HG03432 (cell line): Measurements from ENCODE around the gene GNA12.

ENCODE experiments used
- ATAC-seq: cut with Tn5 transposase; IDR thresholded peaks from one replicate; pipeline ENCODE4 v1.9.1; 2021; ENCODE audit warnings: mild to moderate bottlenecking, moderate library complexity; ENCODE audit not compliant: unreplicated experiment

Gene GNA12

DNA sequence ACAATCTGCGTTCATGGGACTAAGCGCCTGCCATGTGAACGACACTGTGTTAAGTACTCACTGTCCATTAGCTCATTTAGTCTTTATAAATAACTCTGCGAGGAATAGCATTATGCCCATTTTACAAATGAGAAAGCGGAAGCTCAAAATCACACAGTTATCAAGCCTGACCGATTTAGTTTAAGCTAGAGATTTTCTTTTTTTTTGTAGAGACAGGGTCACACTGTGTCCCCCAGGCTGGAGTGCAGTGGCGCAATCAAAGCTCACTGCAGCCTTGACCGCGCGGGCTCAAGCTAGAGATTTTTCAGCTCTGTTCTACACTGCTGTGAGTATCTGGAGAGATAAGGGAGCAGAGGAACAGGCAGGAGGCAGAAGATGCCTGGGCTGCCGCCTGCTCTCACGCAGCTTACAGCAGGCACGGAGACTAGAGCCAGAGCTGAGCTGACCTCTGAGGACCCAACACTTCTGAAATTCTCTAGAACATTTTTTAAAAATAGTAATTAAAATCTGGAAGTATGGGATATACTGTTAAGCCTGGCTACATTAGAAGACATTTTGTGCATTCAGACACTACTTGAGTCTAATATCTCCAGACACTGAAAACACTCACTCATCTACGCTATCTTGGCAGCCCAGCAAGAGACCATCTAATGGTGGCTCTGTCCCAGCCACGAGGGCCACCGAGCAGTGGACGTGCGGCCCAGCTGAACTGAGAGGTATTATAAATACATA lies 38.7 kb downstream of the GNA12 start:
- ATAC-seq: no peak

DNA sequence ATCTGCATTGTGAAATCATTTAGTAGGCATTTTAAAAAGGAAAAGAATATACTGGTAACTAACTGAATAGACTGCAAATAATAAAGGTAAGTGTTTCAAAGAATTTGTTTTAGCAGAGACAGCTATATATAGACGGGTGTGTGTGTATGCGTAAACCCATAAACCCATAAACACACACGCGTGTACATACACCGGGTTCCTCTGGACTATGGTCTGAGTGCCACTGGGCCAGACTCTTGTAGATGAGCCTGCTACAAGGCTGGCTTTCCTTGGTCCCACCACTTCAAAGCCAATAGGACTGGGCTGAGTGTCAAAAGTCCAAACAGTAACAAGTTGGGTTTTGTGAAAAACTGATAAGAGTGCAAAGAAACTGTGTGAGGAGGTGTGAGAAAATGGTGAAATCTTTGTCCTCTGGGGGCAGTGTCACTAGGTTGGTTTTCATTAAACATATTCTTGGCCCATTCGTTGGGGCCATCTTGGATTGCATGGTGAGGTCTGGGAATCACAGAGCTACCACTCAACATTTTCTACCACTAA lies 39.8 kb downstream of the GNA12 start:
- no peak for ATAC-seq

DNA sequence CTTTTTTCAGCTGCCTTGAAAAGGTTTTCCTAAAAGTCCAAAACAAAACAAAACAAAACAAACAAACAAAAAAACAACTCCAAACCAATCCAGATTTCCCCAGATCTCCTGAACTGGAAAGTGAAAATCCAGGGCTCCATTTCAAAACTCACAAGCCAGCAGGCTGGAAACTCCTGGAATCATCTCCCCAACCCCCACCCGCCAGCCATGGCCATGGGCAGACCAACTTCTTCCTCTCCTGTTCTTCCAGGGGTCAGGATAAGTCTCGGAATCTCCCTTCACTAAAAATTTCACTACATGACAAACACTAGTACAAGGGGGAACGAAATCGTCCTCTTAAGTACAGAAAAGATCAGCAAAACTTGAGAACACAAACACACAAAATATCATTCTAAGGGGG lies 40.4 kb downstream of the GNA12 start:
- no peak for ATAC-seq

DNA sequence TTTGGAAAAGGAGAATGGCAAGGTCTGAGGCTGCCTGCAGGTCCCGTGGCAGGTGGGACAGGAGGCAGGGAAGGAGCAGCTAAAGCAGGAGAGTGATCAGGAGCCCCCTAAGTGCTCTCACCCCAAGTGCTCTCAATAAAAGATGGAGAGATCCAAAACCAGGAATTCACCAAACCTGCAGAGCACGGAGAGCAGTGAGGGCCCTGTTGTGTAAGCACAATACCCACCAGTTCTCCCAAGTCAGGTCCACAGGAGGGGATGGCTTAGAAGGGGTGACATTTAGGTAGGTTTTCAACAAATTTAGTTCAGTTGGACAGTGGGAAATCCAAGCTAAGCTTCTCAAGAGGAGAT lies 40.8 kb downstream of the GNA12 start:
- ATAC-seq: no peak

DNA sequence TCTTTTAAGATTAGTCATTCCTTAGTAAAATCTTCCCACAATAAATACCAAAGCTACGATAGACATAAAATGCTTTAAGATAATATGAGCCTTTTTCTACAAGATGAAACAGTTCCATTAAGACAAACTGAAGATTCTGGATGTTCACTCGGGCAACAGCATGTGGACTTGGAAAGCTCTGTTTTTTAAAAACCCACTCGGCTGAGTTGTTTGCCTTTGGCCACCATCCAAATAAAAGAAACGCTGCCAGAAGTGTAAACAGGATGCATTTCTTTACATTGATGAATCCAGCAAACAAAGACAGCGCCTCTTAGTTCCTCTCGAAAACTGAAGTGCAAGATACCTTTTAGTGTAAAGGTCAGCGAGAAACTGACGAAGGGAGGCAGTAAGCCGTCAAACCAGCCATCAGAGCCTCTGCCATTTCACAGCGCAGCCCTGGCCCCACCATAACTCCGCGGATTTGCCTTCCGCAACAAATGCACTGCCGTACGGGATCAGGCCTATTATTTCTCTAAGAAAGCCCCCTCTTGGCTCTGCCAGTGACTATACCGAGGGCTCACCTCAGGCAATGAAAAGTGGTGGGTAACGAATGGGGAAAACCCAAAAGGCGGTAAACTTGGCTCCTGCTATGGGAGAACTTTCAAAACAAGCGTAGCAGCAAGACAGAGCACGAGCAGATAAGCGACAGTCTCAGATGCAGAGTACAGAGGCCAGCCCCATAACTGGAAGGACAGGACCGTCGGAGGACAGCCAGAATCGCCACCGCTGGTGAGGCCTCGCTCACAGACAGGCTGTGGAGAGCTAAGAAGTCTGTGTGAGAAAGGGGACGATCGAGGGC lies 41.4 kb downstream of the GNA12 start:
- no peak for ATAC-seq

DNA sequence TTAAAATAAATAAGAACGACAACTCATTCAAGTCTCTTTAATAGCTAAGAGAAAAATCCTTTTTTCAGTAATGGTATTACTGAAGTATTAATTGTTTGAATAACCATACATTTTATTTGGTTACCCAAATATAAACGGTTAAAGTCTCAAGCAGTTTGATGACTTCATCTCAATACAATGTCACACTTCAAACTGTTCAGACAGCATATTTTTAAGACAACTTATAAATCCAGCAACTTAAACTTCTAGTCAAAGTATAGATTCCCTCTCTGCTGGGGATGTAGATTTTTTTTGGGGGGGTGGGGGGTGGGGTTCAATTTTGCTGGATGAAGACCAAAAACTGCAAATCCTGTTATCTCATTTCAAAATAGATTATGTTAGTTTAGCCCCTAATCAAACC lies 42.0 kb downstream of the GNA12 start:
- no peak for ATAC-seq

DNA sequence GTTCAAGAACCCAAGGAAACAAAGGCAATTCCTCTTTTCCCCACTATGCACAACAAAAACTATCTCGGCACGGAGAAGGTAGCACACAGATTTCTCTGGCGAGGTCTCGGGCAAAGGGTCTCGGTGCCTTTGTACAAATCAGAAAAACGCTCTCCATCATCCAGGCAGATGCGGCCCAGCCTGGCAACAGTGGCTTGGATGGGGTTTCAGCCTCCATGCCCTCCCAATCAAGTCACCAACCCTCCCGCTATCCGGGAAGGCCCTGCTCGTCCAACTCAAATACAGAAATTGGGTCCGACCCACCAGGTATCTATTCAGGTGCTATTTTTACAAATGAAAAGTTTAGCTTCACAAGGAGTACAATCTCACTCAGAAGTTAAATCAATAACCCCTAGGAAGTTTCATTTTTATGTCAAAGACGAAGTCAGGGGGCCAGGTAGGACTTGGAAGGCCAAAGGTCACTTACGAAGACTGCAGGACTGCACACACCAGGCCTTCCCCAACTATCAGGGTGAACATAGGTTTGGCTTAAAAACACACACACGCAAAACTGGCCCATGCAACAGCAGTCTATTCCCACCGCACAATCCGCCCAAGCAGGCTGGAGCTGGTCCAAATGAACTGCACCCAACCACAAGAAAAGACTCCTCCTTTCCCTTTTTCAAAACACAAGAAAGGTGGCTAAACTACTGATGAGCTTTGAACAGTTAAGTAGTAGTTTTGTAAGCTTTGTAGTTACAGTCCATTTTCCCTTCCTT lies 43.0 kb downstream of the GNA12 start:
- ATAC-seq: no peak

DNA sequence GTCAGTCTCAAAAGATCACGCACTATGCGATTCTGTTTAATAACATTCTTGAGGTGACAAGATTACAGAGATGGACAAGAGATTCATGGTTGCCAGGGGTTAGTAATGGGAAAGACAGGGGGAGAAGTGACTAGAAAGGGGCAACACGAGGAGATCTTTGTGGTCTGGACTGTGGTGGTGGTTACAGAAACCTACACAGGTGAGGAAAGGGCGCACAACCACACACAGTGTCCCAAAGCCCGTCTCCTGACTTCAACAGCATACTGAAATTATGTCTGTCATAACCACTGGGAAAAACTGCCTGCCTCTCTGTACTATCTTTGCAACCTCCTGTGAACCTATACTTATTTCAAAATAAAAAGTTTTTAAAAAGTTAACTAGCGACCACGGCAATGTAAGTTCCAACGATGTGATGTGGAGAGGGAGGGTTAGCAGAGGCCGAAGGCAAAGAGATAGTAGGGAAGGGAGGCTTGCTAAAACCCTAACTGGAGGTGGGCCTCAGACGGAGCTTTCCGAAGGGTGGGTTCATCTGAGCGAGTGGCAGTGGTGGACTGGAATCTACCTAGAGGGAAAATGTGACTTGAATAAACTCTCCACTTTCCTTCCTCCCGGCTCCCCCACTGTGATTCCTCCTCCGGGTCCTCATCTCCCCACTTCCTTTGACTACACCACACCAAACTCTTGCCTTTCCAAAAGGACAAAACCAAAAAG lies 43.7 kb downstream of the GNA12 start:
- no peak for ATAC-seq

DNA sequence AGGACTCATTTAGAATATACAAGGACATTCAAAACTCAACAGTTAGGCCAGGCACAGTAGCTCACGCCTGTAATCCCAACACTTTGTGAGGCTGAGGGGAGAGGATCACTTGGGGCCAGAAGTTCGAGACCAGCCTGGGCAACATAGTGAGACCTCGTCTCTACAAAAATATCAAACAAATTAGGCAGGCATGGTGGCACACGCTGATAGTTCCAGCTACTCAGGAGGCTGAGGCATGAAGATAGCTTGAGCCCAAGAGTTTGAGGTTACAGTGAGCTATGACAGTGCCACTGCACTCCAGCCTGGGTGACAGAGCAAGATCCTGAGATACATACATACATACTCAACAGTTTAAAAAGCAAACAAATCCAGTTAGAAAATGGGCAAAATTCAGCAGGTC lies 44.9 kb downstream of the GNA12 start:
- no peak for ATAC-seq

DNA sequence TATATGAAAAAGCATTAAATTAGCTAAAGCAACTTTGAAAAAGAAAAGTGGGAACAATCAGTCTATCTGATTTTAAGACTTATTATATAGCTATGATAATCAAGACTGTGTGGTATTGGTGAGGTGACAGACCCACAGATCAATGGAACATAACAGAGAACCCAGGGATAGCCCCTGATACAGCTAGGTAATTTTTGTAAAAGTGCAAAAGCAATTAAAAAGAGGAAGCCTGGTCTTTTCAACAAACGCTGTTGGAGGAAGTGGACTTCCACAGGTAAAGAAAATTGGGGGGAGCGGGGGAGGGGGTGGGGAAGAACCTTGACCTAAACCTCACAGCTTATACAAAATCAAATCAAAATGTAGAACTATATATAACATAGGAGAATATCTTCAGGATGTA lies 45.4 kb downstream of the GNA12 start:
- no peak for ATAC-seq

DNA sequence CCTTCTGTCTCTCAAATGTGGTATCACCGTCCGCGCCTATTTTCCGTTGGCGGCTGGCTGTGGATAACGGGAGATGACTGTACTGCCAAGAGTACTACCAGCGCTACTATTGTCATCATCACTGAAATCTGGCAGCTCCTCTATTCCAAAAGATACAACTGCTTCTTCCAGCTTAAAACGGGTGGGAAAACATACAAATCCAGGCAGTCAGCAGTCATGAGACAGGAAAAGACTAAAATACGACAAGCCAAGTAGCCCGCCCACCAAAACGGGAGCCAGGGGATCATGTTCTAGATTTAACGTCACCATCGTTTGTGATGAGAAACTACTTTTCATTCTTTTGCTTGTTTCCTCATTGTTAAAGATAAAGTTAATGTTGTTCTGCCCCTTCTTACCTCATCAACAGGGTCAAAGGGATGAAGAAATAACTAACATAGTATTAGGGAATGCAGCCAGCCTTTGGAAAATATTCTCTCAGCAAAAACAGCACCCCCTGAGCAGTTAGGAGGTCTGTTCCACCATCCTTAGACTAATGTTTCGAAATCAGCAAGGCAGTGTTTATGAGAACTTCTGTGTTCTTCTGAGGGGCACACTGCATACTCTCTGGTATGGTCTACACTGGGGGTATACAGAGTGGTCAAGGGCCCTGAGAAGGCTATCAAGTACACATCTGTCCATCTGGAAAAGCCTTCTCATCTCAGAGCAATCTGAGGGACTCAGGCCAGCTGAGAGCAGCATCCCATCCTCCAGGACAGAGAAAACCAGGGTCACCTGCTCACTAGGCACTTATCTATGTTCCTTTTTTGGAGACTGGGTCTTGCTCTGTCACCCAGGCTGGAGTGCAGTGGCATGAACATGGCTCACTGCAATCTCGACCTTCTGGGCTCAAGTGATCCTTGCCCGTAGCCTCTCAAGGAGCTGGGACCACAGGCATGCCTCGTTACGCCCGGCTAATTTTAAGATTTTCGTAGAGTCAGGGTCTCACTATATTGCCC lies 47.5 kb downstream of the GNA12 start:
- ATAC-seq: no peak

DNA sequence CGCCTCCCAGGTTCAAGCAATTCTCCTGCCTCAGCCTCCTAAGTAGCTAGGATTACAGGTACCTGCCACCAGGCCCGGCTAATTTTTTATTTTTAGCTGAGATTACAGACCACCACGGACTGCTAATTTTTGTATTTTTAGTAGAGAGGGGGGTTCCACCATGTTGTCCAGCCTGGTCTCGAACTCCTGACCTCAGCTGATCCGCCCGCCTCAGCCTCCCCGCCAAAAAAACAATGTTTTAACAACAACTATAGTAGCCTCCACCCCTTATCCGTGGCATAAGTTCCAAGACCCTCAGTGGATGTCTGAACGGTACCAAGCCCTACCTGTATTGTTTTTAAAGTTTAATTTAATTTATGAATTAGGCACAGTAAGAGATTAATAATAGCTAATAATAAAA lies 48.2 kb downstream of the GNA12 start:
- no peak for ATAC-seq

DNA sequence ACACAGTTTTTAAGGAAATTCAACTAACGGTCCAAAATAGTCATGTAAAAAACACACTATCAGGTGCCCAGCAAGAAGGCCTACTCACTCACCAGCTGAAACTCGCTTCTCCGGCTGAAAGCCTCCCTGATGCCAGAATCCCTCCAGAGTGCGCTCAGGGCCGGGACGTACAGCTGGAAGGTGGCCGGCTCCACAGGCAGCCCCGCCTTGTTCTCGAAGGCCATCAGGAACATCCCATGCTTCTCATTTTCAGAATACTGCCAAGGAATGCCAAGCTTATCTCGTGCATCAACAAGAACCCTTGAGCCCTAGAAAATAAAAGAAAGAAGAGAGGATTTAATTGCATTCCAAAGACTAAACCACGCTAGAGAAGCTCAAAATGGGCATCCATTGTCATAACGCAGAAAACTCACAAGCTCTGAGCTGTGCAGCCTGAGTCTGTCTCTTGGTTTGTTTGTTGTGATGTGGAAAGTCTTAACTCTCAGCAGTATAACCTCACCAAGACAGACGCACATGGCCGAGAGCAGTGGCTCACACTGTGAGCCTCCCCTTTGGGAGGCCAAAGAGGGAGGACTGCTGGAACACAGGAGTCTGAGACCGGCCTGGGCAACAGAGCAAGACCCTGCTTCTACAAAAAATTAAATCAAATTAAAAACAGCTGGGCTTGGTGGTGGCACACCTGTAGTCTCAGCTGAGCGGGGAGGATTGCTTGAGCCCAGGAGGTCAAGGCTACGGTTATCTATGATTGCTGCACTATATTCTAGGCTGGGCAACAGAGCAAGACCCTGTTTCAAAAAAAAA lies 49.1 kb downstream of the GNA12 start:
- no peak for ATAC-seq

DNA sequence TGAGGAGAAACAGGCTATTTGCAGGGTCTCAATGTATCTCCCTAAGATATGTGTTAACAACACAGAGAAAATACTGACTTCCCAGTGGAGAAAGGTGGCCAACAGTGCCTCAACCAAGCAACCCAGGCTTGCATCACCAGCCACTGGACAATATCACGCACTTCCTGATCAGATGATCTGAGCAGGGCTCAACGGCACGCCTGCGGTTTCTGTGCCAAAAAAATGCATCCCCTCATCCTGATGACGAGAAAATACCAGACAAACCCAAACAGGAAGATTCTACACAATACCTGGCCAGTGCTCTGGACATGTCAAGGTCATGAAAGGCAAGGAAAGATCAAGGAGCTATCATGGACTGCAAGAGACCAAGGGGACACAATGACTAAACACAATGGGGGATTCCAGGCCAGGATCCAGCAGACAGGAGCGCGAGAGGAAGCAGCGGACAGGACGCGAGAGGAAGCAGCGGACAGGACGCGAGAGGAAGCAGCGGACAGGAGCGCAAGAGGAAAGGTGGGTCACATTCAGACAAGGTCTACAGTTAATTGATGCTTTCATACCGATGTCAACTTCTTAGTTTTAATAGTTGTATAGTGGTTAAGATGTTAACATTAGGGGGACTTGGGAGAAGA lies 51.1 kb downstream of the GNA12 start:
- no peak for ATAC-seq

DNA sequence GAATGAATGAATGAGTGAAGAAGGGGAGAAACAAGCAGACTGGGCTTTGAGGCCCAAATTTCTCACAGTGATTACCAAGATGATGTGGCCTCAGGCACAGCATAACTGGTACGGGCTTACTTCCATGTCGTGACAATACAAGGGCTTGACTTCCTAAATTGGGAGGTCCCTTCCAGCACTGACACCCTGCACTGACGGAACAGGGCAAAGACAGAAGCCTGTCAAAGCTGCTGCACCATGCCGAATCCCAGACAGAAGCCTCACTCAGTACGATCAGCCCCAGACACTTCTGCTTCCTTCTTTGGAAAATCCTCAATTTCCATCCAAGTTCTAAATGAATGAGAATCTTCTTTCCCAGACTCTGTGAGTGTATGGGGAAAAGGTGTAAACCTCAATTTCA lies 51.9 kb downstream of the GNA12 start:
- no peak for ATAC-seq

DNA sequence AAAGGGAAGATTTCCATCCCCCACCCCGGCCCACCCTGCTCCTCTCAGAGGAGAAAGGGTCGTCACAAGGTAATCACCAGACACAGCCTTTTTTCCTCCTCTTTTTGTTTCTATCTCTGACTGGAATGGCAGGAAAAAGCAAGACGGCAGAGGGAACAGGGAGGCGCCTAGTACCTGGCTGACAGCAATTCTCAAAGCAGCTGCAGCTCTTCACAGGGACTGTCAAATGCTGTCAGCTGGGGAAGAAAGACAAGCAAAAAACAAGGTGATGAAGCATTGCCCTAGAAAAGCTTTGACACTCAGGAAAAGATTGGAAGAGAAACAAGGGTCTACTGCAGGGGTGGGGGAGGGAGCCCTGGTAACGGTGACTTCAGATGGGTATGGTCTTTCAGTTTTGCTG lies 52.7 kb downstream of the GNA12 start:
- ATAC-seq: no peak

DNA sequence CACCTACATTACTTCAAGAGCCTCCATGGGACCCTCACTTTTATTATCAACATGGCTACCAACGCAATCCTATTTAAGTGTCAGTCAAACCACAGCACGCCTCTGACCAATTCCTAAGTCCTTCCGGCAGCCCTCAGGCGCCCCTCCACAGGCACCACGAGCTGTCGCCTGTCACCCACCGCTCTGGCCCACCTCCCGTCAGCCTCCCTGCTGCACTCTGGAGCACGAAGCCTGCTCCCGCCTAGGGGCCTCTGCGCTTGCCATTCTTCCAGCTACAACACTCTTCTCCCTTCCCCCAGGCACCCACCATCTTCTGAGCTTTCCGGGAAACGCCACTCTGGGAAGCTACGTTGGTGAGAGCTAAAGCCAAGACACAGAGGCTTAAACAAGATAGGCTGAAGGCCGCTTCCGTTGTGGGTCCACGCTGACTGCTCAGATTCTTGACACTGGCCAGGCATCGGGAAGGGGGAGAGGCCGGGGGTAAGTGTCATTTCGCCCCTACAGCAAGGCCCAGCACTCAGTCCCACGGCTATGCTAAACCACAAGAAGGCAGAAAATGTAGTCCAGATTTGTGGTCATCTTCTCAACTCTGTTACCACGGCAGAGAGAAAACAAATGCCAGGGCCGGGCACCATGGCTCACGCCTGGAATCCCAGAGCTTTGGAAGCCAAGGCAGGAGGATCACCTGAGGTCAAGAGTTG lies 56.7 kb downstream of the GNA12 start:
- no peak for ATAC-seq

DNA sequence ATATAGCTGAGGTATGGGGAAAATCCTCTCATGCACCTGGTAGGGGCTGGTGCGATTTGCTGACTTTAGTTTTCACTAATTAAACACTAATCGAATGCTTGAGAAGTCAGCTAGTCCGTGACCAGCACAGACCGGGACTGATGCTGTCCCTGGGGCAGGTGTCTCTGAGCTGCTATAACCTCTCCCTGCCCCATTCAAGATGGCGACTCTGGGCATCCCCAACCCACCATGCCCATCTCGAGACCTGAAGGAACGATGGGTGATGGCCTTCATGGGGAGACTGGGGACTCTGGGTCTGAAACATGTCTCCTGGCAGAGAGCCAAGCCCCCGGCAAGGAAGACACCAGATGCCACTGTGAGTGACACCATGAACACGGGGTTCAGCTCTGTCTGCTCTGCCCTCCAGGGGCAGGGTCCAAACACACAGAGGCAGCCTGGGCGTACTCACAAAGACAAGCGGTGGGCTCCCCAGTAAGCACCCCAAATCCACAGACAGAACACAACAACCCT lies 57.4 kb downstream of the GNA12 start:
- ATAC-seq: no peak
